H1 (cell line): ENCODE results near the gene ORC5. TPM values are rescaled to one million over a fixed set of nuclear protein-coding genes. Genes with fewer than 3 reads are reported as not detected.

Source experiments
- BACH1 ChIP-seq: IDR thresholded peaks from 2 replicates; pipeline ENCODE4 v1.6.1; 2012; ENCODE audit warnings: low read length, improper control_type of control experiment
- CEBPB ChIP-seq: IDR thresholded peaks from 2 replicates; pipeline ENCODE4 v1.6.1; 2012; ENCODE audit warnings: low read depth, low read length
- EGR1 ChIP-seq: IDR thresholded peaks from 2 replicates; pipeline ENCODE4 v1.6.1; 2011; ENCODE audit warnings: low read depth, low read length, borderline replicate concordance
- KDM4A ChIP-seq: IDR thresholded peaks from one replicate; pipeline ENCODE4 v1.7.1; 2012; ENCODE audit warnings: low read depth, mild to moderate bottlenecking, moderate library complexity, low read length, inconsistent platforms; ENCODE audit not compliant: severe bottlenecking
- SIN3A ChIP-seq, 2 experiments: IDR thresholded peaks in 1 of 2; conservative IDR thresholded peaks in 1 of 2; 2 replicates each; pipeline ENCODE4 v1.6.1; 2011 to 2012; ENCODE audit warnings: low read length in 2 of 2, improper control_type of control experiment in 1 of 2, low read depth in 1 of 2, mild to moderate bottlenecking in 1 of 2
- polyA plus RNA-seq, 7 experiments: library from polyadenylated mRNA; depleted of rRNA in 3 of 7; stranded (reverse) in 5 of 7; unstranded in 2 of 7; fragments of >200 nt in 5 of 7; fragments of 200-250 nt in 2 of 7; gene quantifications; 1 replicate in 5 of 7; 2 replicates in 1 of 7; 4 replicates in 1 of 7; pipeline versions ENCODE4 v1.2.1 to v1.2.3, GENCODE V29; 2011 to 2013; ENCODE audit warnings: missing spikeins in 2 of 7, mixed read lengths in 2 of 7
- total RNA-seq: library from RNA; stranded (reverse); fragmentation: NEBNext Ultra II Directional; extraction: Animal tissue kit (Norgen Biotek cat#: 25700); gene quantifications from 2 replicates; pipeline ENCODE4 v1.2.1, GENCODE V29; 2021

Gene ORC5
- total and polyA plus RNA-seq, 2 of the 8 experiments (the other 6 are each of a cell fraction or from before 2014, with no cell fraction given), result 7.7 to 19.9 TPM

DNA sequence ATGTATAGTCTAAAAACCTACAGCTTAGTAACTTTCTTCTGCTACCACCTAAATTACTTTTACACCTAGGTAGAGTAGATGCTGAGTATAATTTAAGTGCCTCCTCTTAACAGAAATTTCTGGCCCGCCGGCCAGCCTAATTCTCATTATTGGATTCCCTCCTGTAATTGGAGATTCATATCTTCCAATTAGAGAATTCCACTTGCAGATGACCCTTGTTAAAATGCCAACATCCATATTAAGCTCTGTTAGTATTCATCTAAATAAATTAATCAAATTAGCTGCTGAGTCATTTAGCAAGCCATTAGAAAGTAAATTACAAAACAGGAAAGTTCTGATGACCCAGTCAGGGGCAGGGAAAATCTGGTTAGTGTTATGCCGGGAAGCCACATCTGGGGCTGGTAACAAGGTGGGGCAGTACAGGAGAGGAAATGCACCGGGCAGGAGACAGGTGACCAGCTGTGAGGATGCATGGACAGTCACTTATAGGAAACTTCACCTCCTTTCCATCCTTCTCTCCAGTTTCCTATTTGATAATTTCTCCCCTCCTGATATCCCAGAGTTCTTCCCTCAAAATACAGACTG is 82.8 kb downstream of the ORC5 start (continued):
- TF ChIP-seq BACH1 (no peak), SIN3A (conservative IDR thresholded peaks at IDR 0.05 in 1 of 2, IDR thresholded peaks at IDR 0.05 in 1 of 2; ENCODE audit: low read depth in 1 of 2, low read length in 2 of 2) (no peak), EGR1 (no peak), KDM4A (no peak), CEBPB (no peak)
